Testis (tissue), 2 donors: ENCODE data around the gene CD274.

Experiments
- POLR2A ChIP-seq: fragments of 450-650 bp; IDR thresholded peaks from one replicate; pipeline ENCODE4 v1.6.1; 2017; ENCODE audit warnings: antibody characterized with exemption, mild to moderate bottlenecking, moderate library complexity
- TF ChIP-seq, protein P1 (sequence below), 3 experiments: fragments of 450-650 bp in 2 of 3; fragments of 200-600 bp in 1 of 3; sonication (generic) in 1 of 3; IDR thresholded peaks; one replicate each; pipeline ENCODE4 v1.5.1; 2016 to 2019; ENCODE audit warnings: antibody characterized with exemption in 3 of 3, mild to moderate bottlenecking in 2 of 3, moderate library complexity in 1 of 3

DNA sequence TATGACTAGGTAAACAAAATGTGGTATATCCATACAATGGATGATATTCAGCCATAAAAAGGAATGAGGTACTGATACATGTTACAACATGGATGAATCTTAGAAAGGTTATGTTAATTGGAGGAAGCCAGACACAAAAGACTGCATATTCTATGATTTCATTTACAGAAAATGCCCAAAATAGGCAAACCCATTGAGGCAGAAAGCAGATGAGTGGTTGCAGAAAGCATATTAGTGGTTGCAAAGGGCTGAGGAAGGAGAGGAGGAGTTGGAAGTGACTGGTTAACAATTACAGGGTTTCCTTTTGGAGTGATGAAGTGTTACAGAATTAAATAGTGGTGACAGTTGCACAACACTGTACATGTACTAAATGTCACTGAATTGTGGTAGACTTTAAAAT is 30.4 kb upstream of the CD274 start:
- TF ChIP-seq, protein P1, sequence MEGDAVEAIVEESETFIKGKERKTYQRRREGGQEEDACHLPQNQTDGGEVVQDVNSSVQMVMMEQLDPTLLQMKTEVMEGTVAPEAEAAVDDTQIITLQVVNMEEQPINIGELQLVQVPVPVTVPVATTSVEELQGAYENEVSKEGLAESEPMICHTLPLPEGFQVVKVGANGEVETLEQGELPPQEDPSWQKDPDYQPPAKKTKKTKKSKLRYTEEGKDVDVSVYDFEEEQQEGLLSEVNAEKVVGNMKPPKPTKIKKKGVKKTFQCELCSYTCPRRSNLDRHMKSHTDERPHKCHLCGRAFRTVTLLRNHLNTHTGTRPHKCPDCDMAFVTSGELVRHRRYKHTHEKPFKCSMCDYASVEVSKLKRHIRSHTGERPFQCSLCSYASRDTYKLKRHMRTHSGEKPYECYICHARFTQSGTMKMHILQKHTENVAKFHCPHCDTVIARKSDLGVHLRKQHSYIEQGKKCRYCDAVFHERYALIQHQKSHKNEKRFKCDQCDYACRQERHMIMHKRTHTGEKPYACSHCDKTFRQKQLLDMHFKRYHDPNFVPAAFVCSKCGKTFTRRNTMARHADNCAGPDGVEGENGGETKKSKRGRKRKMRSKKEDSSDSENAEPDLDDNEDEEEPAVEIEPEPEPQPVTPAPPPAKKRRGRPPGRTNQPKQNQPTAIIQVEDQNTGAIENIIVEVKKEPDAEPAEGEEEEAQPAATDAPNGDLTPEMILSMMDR (IDR thresholded peaks at IDR 0.05): no peak
- no peak for TF ChIP-seq POLR2A
